K562 (cell line): Measurements from ENCODE around the gene RPL27. TPM values are rescaled to one million over a fixed set of nuclear protein-coding genes. Genes with fewer than 3 reads are reported as not detected.

Experiments
- CHD4 ChIP-seq: fragments of 200-600 bp; sonication (generic); IDR thresholded peaks from 3 replicates; pipeline ENCODE4 v1.6.1; 2012; ENCODE audit warnings: low read depth, mild to moderate bottlenecking, mixed read lengths, low read length, inconsistent platforms; ENCODE audit not compliant: insufficient read depth, insufficient replicate concordance, poor library complexity, severe bottlenecking
- FOXJ2 ChIP-seq: fragments of 200-800 bp; sonication (Bioruptor generic); IDR thresholded peaks from 2 replicates; pipeline ENCODE4 v1.6.1; 2016; ENCODE audit warnings: missing genetic modification characterization, missing compliant biosample characterization
- HDAC8 ChIP-seq: fragments of 450-650 bp; IDR thresholded peaks from 2 replicates; pipeline ENCODE4 v1.6.1; 2016; ENCODE audit warnings: mild to moderate bottlenecking, missing genetic modification characterization, moderate library complexity, missing compliant biosample characterization
- MECOM ChIP-seq: fragments of 250-450 bp; sonication (Bioruptor Pico); IDR thresholded peaks from 2 replicates; pipeline ENCODE4 v1.8.0; 2022; ENCODE audit warnings: inconsistent platforms
- MTF1 ChIP-seq: fragments of 250-450 bp; sonication (Bioruptor Pico); IDR thresholded peaks from 2 replicates; pipeline ENCODE4 v1.9.0; 2021; ENCODE audit warnings: moderate library complexity, mild to moderate bottlenecking, inconsistent platforms, borderline replicate concordance
- ZNF444 ChIP-seq: fragments of 250-450 bp; sonication (Bioruptor Pico); IDR thresholded peaks from 2 replicates; pipeline ENCODE4 v1.4.0; 2020; ENCODE audit warnings: mild to moderate bottlenecking, moderate library complexity
- polyA plus RNA-seq, 8 experiments: library from polyadenylated mRNA; depleted of rRNA in 4 of 8; stranded (reverse) in 5 of 8; unstranded in 3 of 8; fragments of >200 nt; fragmentation: Nextera tagmentation in 2 of 8; fragmentation: Illumina TruSeq in 1 of 8; extraction: Ambion mirVana in 2 of 8; extraction: Trizol in 1 of 8; gene quantifications; 2 replicates each; pipeline versions ENCODE4 v1.2.1 to v1.2.3, GENCODE V29; 2011 to 2014; ENCODE audit warnings: inconsistent platforms in 1 of 8, missing spikeins in 1 of 8
- total RNA-seq, 7 experiments: library from RNA; depleted of rRNA in 6 of 7; stranded (reverse); fragments of >200 nt in 6 of 7; fragmentation: Illumina TruSeq in 2 of 7; extraction: Trizol in 2 of 7; gene quantifications; 2 replicates each; pipeline versions ENCODE4 v1.2.1 to v1.2.3, GENCODE V29; 2011 to 2021; ENCODE audit warnings: low replicate concordance in 1 of 7
- TF ChIP-seq, protein P1 (sequence below), 2 experiments: IDR thresholded peaks in 1 of 2; conservative IDR thresholded peaks in 1 of 2; 2 replicates each; pipeline ENCODE4 v1.6.1; 2016; ENCODE audit warnings: low read depth in 2 of 2, mild to moderate bottlenecking in 1 of 2, missing compliant biosample characterization in 1 of 2, missing genetic modification characterization in 1 of 2, moderate library complexity in 1 of 2
- TF ChIP-seq, protein P2 (sequence below): fragments of 450-650 bp; IDR thresholded peaks from 2 replicates; pipeline ENCODE4 v1.6.1; 2016; ENCODE audit warnings: mild to moderate bottlenecking, moderate library complexity
- TF ChIP-seq, protein P3 (sequence below): fragments of 250-450 bp; sonication (Bioruptor Pico); IDR thresholded peaks from 2 replicates; pipeline ENCODE4 v1.4.0; 2020

The RPL27 gene
- total and polyA plus RNA-seq, 9 of the 15 experiments (the other 6 are each of a cell fraction or from before 2014, with no cell fraction given) = 1,539 to 6,155 (median 3,710) TPM

DNA sequence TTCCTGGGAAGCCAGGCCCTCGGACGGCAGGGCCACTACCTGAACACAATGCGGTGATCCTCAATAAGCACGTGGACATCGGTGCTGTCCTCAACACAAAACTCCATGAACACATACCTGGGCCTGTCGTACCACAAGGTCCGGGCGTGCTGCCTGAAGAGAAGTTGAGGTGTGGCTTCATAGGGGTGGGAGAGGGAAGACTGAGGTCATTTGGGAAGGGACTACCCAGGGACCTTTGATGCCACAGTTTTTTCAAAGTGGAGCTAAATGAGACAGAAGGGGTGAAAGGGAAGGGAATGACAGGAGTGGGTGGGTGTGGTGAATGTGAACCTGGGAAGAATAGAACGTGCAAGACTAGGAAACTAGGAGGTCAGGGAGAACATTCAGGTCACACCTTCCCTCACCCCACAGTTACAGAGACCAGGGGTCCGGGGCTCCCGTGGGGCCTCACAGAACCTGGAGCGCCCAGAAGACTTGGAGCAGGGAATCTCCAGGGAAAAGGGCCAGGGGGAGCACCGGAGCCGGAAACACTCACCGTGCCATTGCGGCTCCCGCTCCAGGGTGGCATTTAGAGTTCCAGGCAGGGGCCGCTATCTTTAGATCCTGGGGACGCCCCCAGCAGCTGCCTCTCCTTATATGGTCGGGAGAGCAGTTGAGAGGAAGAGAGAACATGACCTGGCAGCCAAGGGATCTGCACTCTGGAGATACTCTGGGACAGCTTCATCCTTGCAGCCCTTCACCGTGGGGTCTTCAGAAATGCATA, 18.5 kb upstream of the RPL27 start, which contains the start of gene PTGES3L (continued):
- no peak for TF ChIP-seq CHD4
- no peak for TF ChIP-seq ZNF444 (CRISPR knock-in tag)
- TF ChIP-seq, protein P1, sequence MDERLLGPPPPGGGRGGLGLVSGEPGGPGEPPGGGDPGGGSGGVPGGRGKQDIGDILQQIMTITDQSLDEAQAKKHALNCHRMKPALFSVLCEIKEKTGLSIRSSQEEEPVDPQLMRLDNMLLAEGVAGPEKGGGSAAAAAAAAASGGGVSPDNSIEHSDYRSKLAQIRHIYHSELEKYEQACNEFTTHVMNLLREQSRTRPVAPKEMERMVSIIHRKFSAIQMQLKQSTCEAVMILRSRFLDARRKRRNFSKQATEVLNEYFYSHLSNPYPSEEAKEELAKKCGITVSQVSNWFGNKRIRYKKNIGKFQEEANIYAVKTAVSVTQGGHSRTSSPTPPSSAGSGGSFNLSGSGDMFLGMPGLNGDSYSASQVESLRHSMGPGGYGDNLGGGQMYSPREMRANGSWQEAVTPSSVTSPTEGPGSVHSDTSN (CRISPR knock-in tag; IDR thresholded peaks at IDR 0.05; ENCODE audit: low read depth) = no peak
- TF ChIP-seq, protein P1 (tag; conservative IDR thresholded peaks at IDR 0.05; ENCODE audit: low read depth) = no peak
- no peak for TF ChIP-seq HDAC8 (tag)
- TF ChIP-seq, protein P2, sequence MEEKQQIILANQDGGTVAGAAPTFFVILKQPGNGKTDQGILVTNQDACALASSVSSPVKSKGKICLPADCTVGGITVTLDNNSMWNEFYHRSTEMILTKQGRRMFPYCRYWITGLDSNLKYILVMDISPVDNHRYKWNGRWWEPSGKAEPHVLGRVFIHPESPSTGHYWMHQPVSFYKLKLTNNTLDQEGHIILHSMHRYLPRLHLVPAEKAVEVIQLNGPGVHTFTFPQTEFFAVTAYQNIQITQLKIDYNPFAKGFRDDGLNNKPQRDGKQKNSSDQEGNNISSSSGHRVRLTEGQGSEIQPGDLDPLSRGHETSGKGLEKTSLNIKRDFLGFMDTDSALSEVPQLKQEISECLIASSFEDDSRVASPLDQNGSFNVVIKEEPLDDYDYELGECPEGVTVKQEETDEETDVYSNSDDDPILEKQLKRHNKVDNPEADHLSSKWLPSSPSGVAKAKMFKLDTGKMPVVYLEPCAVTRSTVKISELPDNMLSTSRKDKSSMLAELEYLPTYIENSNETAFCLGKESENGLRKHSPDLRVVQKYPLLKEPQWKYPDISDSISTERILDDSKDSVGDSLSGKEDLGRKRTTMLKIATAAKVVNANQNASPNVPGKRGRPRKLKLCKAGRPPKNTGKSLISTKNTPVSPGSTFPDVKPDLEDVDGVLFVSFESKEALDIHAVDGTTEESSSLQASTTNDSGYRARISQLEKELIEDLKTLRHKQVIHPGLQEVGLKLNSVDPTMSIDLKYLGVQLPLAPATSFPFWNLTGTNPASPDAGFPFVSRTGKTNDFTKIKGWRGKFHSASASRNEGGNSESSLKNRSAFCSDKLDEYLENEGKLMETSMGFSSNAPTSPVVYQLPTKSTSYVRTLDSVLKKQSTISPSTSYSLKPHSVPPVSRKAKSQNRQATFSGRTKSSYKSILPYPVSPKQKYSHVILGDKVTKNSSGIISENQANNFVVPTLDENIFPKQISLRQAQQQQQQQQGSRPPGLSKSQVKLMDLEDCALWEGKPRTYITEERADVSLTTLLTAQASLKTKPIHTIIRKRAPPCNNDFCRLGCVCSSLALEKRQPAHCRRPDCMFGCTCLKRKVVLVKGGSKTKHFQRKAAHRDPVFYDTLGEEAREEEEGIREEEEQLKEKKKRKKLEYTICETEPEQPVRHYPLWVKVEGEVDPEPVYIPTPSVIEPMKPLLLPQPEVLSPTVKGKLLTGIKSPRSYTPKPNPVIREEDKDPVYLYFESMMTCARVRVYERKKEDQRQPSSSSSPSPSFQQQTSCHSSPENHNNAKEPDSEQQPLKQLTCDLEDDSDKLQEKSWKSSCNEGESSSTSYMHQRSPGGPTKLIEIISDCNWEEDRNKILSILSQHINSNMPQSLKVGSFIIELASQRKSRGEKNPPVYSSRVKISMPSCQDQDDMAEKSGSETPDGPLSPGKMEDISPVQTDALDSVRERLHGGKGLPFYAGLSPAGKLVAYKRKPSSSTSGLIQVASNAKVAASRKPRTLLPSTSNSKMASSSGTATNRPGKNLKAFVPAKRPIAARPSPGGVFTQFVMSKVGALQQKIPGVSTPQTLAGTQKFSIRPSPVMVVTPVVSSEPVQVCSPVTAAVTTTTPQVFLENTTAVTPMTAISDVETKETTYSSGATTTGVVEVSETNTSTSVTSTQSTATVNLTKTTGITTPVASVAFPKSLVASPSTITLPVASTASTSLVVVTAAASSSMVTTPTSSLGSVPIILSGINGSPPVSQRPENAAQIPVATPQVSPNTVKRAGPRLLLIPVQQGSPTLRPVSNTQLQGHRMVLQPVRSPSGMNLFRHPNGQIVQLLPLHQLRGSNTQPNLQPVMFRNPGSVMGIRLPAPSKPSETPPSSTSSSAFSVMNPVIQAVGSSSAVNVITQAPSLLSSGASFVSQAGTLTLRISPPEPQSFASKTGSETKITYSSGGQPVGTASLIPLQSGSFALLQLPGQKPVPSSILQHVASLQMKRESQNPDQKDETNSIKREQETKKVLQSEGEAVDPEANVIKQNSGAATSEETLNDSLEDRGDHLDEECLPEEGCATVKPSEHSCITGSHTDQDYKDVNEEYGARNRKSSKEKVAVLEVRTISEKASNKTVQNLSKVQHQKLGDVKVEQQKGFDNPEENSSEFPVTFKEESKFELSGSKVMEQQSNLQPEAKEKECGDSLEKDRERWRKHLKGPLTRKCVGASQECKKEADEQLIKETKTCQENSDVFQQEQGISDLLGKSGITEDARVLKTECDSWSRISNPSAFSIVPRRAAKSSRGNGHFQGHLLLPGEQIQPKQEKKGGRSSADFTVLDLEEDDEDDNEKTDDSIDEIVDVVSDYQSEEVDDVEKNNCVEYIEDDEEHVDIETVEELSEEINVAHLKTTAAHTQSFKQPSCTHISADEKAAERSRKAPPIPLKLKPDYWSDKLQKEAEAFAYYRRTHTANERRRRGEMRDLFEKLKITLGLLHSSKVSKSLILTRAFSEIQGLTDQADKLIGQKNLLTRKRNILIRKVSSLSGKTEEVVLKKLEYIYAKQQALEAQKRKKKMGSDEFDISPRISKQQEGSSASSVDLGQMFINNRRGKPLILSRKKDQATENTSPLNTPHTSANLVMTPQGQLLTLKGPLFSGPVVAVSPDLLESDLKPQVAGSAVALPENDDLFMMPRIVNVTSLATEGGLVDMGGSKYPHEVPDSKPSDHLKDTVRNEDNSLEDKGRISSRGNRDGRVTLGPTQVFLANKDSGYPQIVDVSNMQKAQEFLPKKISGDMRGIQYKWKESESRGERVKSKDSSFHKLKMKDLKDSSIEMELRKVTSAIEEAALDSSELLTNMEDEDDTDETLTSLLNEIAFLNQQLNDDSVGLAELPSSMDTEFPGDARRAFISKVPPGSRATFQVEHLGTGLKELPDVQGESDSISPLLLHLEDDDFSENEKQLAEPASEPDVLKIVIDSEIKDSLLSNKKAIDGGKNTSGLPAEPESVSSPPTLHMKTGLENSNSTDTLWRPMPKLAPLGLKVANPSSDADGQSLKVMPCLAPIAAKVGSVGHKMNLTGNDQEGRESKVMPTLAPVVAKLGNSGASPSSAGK = peak; percentile 93
- TF ChIP-seq FOXJ2 = no peak
- no peak for TF ChIP-seq MTF1 (CRISPR knock-in tag)
- TF ChIP-seq, protein P3, sequence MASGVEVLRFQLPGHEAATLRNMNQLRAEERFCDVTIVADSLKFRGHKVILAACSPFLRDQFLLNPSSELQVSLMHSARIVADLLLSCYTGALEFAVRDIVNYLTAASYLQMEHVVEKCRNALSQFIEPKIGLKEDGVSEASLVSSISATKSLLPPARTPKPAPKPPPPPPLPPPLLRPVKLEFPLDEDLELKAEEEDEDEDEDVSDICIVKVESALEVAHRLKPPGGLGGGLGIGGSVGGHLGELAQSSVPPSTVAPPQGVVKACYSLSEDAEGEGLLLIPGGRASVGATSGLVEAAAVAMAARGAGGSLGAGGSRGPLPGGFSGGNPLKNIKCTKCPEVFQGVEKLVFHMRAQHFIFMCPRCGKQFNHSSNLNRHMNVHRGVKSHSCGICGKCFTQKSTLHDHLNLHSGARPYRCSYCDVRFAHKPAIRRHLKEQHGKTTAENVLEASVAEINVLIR (CRISPR knock-in tag) = no peak
- TF ChIP-seq MECOM (CRISPR knock-in tag) = 0 out of 2 replicates have a peak, but pooled peaks have one; percentile 58
